Tibial nerve (tissue), 4 donors: ENCODE measurements around the gene FCRLA.

Experiments
- CTCF ChIP-seq, 5 experiments: fragments of 200-600 bp in 3 of 5; fragments of 450-650 bp in 2 of 5; sonication (generic) in 3 of 5; IDR thresholded peaks; one replicate each; pipeline ENCODE4 v1.5.1; 2016 to 2019; ENCODE audit warnings: antibody characterized with exemption in 5 of 5, mild to moderate bottlenecking in 3 of 5, moderate library complexity in 2 of 5
- EP300 ChIP-seq, 2 donors: sonication (generic); formaldehyde crosslinking; IDR thresholded peaks; one replicate each; pipeline ENCODE4 v1.6.1; 2017; ENCODE audit warnings: antibody characterized with exemption in 2 of 2, mild to moderate bottlenecking in 1 of 2

GRCh38 chr1:161718559-161719324, 11.7 kb downstream of the FCRLA start:
- no peak for TF ChIP-seq EP300 (IDR thresholded peaks at IDR 0.05)
- no peak for TF ChIP-seq CTCF (IDR thresholded peaks at IDR 0.05)
